H1 (cell line): ENCODE measurements around the gene DAAM1. TPM values are rescaled to one million over a fixed set of nuclear protein-coding genes. Genes with fewer than 3 reads are reported as not detected.

Source experiments
- CTCF ChIA-PET: fragments of 300-600 bp; sonication (Branson Sonifier 250); formaldehyde crosslinking; loops from one replicate; lab custom pipeline; 2021; ENCODE audit not compliant: partially characterized antibody; lab: Charles Lee
- POLR2A ChIA-PET: fragments of 300-600 bp; sonication (Branson Sonifier 250); formaldehyde crosslinking; loops from one replicate; lab custom pipeline; 2021; ENCODE audit warnings: inconsistent platforms; ENCODE audit not compliant: partially characterized antibody; lab: Charles Lee
- DNase-seq, 2 experiments: peaks; one replicate each; pipeline versions ENCODE4 v3.0.0 to v3.0.0-alpha.2; 2010 to 2022; ENCODE audit warnings: low spot score in 2 of 2, low read depth in 1 of 2, mixed read lengths in 1 of 2
- FAIRE-seq: peaks from 2 replicates; lab custom pipeline; 2011; peaks lifted over from hg19 to GRCh38; lab: Jason Lieb, UNC
- H2AFZ ChIP-seq: 2 replicates; pipeline ENCODE4 v1.8.1; 2012; ENCODE audit warnings: low read length, inconsistent platforms
- H2AK5ac ChIP-seq: 2 replicates; pipeline ENCODE4 v1.6.1; 2013; ENCODE audit warnings: low read depth, low read length
- H2BK120ac ChIP-seq: replicated peaks from 2 replicates; pipeline ENCODE3; 2013; ENCODE audit warnings: low read depth, low read length, inconsistent platforms
- H2BK12ac ChIP-seq: 2 replicates; pipeline ENCODE4 v1.6.1; 2013; ENCODE audit warnings: low read depth, low read length
- H2BK15ac ChIP-seq: 2 replicates; pipeline ENCODE4 v1.6.1; 2013; ENCODE audit warnings: low read length
- H2BK20ac ChIP-seq: 2 replicates; pipeline ENCODE4 v1.6.1; 2013; ENCODE audit warnings: low read length
- H2BK5ac ChIP-seq: 2 replicates; pipeline ENCODE4 v1.6.1; 2013; ENCODE audit warnings: low read depth, low read length
- H3K14ac ChIP-seq: 2 replicates; pipeline ENCODE4 v1.6.1; 2013; ENCODE audit warnings: inconsistent platforms; ENCODE audit not compliant: insufficient read length
- H3K18ac ChIP-seq: 2 replicates; pipeline ENCODE4 v1.6.1; 2013; ENCODE audit warnings: low read length; ENCODE audit errors: extremely low read depth
- H3K23ac ChIP-seq: 2 replicates; pipeline ENCODE4 v1.6.1; 2013; ENCODE audit warnings: inconsistent platforms; ENCODE audit not compliant: insufficient read length
- H3K23me2 ChIP-seq: 2 replicates; pipeline ENCODE4 v1.6.1; 2013; ENCODE audit warnings: low read depth, low read length
- H3K27ac ChIP-seq: 2 replicates; pipeline ENCODE4 v1.6.1; 2011; ENCODE audit warnings: low read depth, low read length, inconsistent platforms
- H3K27me3 ChIP-seq, 4 experiments: replicated peaks in 1 of 4; 1 replicate in 1 of 4; 2 replicates in 3 of 4; pipeline versions ENCODE4 v1.6.1 to v1.8.1; 2011 to 2013; ENCODE audit warnings: low read length in 3 of 4, mild to moderate bottlenecking in 3 of 4, inconsistent platforms in 2 of 4, mixed read lengths in 2 of 4, moderate library complexity in 1 of 4; ENCODE audit not compliant: control insufficient read depth in 3 of 4, insufficient read depth in 3 of 4; ENCODE audit errors: extremely low read depth in 1 of 4
- H3K36me3 ChIP-seq, 4 experiments: 2 replicates each; pipeline versions ENCODE4 v1.6.1 to v1.8.1; 2011 to 2013; ENCODE audit warnings: mild to moderate bottlenecking in 4 of 4, low read length in 3 of 4, moderate library complexity in 2 of 4, control low read depth in 1 of 4, inconsistent platforms in 1 of 4; ENCODE audit not compliant: insufficient read depth in 4 of 4, control insufficient read depth in 2 of 4
- H3K4ac ChIP-seq: replicated peaks from 2 replicates; pipeline ENCODE3; 2013; ENCODE audit warnings: low read length, low read depth, mixed read lengths, inconsistent platforms; ENCODE audit not compliant: insufficient read length
- H3K4me1 ChIP-seq, 4 experiments: replicated peaks in 1 of 4; 1 replicate in 1 of 4; 2 replicates in 3 of 4; pipeline versions ENCODE4 v1.6.1 to v1.8.1; 2011 to 2013; ENCODE audit warnings: low read length in 3 of 4, inconsistent platforms in 2 of 4, mixed read lengths in 1 of 4; ENCODE audit not compliant: insufficient read depth in 4 of 4, control insufficient read depth in 3 of 4
- H3K4me2 ChIP-seq, 2 experiments: 2 replicates each; pipeline versions ENCODE4 v1.6.1 to v1.8.1; 2011 to 2013; ENCODE audit warnings: low read depth in 2 of 2, low read length in 2 of 2, control low read depth in 1 of 2, inconsistent platforms in 1 of 2, mild to moderate bottlenecking in 1 of 2; ENCODE audit not compliant: insufficient read depth in 1 of 2
- H3K4me3 ChIP-seq, 4 experiments: fragments of 200-600, 300-600 bp in 1 of 4; sonication (generic), shearing (Covaris generic), sonication (Bioruptor Twin) in 1 of 4; 2 replicates each; pipeline versions ENCODE4 v1.5.1 to v1.8.1; 2011 to 2016; ENCODE audit warnings: low read length in 4 of 4, low read depth in 3 of 4, control low read depth in 2 of 4, inconsistent platforms in 2 of 4, mild to moderate bottlenecking in 2 of 4, mixed read lengths in 1 of 4, moderate library complexity in 1 of 4; ENCODE audit not compliant: insufficient read depth in 2 of 4; ENCODE audit errors: extremely low read depth in 1 of 4
- H3K56ac ChIP-seq: replicated peaks from 2 replicates; pipeline ENCODE3; 2013; ENCODE audit warnings: low read depth, mild to moderate bottlenecking, mixed read lengths, low read length, inconsistent platforms; ENCODE audit not compliant: insufficient read length
- H3K79me1 ChIP-seq: 2 replicates; pipeline ENCODE4 v1.6.1; 2013; ENCODE audit warnings: low read depth, low read length, control low read depth
- H3K79me2 ChIP-seq, 2 experiments: 2 replicates each; pipeline versions ENCODE4 v1.6.1 to v1.8.1; 2012 to 2013; ENCODE audit warnings: low read length in 2 of 2, mild to moderate bottlenecking in 2 of 2, inconsistent platforms in 1 of 2; ENCODE audit not compliant: insufficient read depth in 2 of 2, control insufficient read depth in 1 of 2
- H3K9ac ChIP-seq, 4 experiments: replicated peaks in 1 of 4; 1 replicate in 1 of 4; 2 replicates in 3 of 4; pipeline versions ENCODE4 v1.6.1 to v1.8.1; 2011 to 2013; ENCODE audit warnings: low read depth in 3 of 4, low read length in 3 of 4, control low read depth in 2 of 4, mild to moderate bottlenecking in 2 of 4, moderate library complexity in 2 of 4, inconsistent platforms in 1 of 4; ENCODE audit errors: extremely low read depth in 1 of 4
- H3K9me3 ChIP-seq, 2 experiments: 2 replicates each; pipeline versions ENCODE4 v1.6.1 to v1.8.1; 2012 to 2013; ENCODE audit warnings: mild to moderate bottlenecking in 2 of 2, moderate library complexity in 2 of 2, control low read depth in 1 of 2, inconsistent platforms in 1 of 2, low read depth in 1 of 2, low read length in 1 of 2, mixed read lengths in 1 of 2; ENCODE audit not compliant: insufficient read depth in 2 of 2
- H4K20me1 ChIP-seq, 2 experiments: replicated peaks in 1 of 2; 2 replicates each; pipeline versions ENCODE3 to v1.8.1; 2011 to 2013; ENCODE audit warnings: inconsistent platforms in 2 of 2, low read length in 2 of 2, mild to moderate bottlenecking in 1 of 2; ENCODE audit not compliant: insufficient read depth in 2 of 2, control insufficient read depth in 1 of 2
- H4K5ac ChIP-seq: 2 replicates; pipeline ENCODE4 v1.6.1; 2013; ENCODE audit warnings: low read length, low read depth, mixed read lengths, inconsistent platforms; ENCODE audit not compliant: insufficient read length
- H4K8ac ChIP-seq: 2 replicates; pipeline ENCODE4 v1.8.0; 2013; ENCODE audit warnings: mild to moderate bottlenecking, moderate library complexity, low read length, inconsistent platforms; ENCODE audit not compliant: insufficient read depth; ENCODE audit errors: extremely low read depth
- H4K91ac ChIP-seq: replicated peaks from 2 replicates; pipeline ENCODE3; 2013; ENCODE audit warnings: low read length, mixed read lengths, inconsistent platforms; ENCODE audit not compliant: insufficient read length
- EP300 ChIP-seq, 2 experiments: IDR thresholded peaks; 1 replicate in 1 of 2; 2 replicates in 1 of 2; pipeline ENCODE4 v1.6.1; 2011 to 2012; ENCODE audit warnings: low read depth in 2 of 2, low read length in 2 of 2, mild to moderate bottlenecking in 2 of 2, borderline replicate concordance in 1 of 2, inconsistent platforms in 1 of 2, moderate library complexity in 1 of 2
- JUN ChIP-seq: IDR thresholded peaks from 2 replicates; pipeline ENCODE4 v1.6.1; 2011; ENCODE audit warnings: low read depth, mild to moderate bottlenecking, improper control_type of control experiment, low read length
- SUZ12 ChIP-seq: fragments of 200-600 bp; sonication (generic); IDR thresholded peaks from 2 replicates; pipeline ENCODE4 v1.6.1; 2012; ENCODE audit warnings: mild to moderate bottlenecking, inconsistent platforms, low read length, moderate library complexity, mixed read lengths
- TAF1 ChIP-seq: IDR thresholded peaks from 2 replicates; pipeline ENCODE4 v1.6.1; 2011; ENCODE audit warnings: mild to moderate bottlenecking, low read depth, low read length
- WGBS, 2 experiments: shearing (Covaris generic) in 1 of 2; methylation state at CpG; one replicate each; pipeline versions ENCODE4 v1.1.6 to v1.1.7; 2013 to 2015; ENCODE audit warnings: low lambda C conversion rate in 2 of 2, mixed read lengths in 2 of 2, inconsistent platforms in 1 of 2, low coverage in 1 of 2, missing lambda C conversion rate in 1 of 2; ENCODE audit not compliant: insufficient replicate concordance in 2 of 2, insufficient coverage in 1 of 2, insufficient read length in 1 of 2; ENCODE audit errors: extremely low coverage in 1 of 2, missing lambda C conversion rate in 1 of 2; 5-methylcytosine and 5-hydroxymethylcytosine counted together
- polyA plus RNA-seq, 7 experiments: library from polyadenylated mRNA; depleted of rRNA in 3 of 7; stranded (reverse) in 5 of 7; unstranded in 2 of 7; fragments of >200 nt in 5 of 7; fragments of 200-250 nt in 2 of 7; gene quantifications; 1 replicate in 5 of 7; 2 replicates in 1 of 7; 4 replicates in 1 of 7; pipeline versions ENCODE4 v1.2.1 to v1.2.3, GENCODE V29; 2011 to 2013; ENCODE audit warnings: missing spikeins in 2 of 7, mixed read lengths in 2 of 7
- total RNA-seq: library from RNA; stranded (reverse); fragmentation: NEBNext Ultra II Directional; extraction: Animal tissue kit (Norgen Biotek cat#: 25700); gene quantifications from 2 replicates; pipeline ENCODE4 v1.2.1, GENCODE V29; 2021

DAAM1 gene
- total and polyA plus RNA-seq, 2 of the 8 experiments (the other 6 are each of a cell fraction or from before 2014, with no cell fraction given), result 5.0 to 44.9 TPM

GRCh38 chr14:59317798-59318505, 129.5 kb downstream of the DAAM1 start:
- Histone ChIP-seq H3K79me2 (no peaks in the 10 kb centered on the region), H2AFZ (no peak overlapping the region), H4K20me1 (no peaks in the 10 kb centered on the region), H3K4me3 (no peak overlapping the region), H2BK5ac (no peak overlapping the region), H3K79me1 (no peaks in the 10 kb centered on the region), H4K5ac (no peak overlapping the region), H3K4me1 (peaks cover 0 to 1% (median 0%) of the 10 kb centered on the region in 4 experiments; a peak in 1 of 7 replicates), H3K14ac (no peak overlapping the region), H3K9me3 (no peaks in the 10 kb centered on the region), H3K18ac (no peak overlapping the region), H4K91ac (no peak overlapping the region), H2BK15ac (no peak overlapping the region), H3K9ac (no peak overlapping the region), H3K56ac (no peak overlapping the region), H3K4me2 (no peak overlapping the region), H2AK5ac (no peak overlapping the region), H3K36me3 (no peaks in the 10 kb centered on the region), H3K23me2 (no peaks in the 10 kb centered on the region), H4K8ac (no peak overlapping the region), H3K27ac (no peak overlapping the region), H2BK12ac (no peak overlapping the region), H3K27me3 (no peaks in the 10 kb centered on the region), H2BK20ac (no peak overlapping the region), H3K23ac (no peak overlapping the region), H2BK120ac (no peak overlapping the region), H3K4ac (no peak overlapping the region)
- ChIA-PET CTCF (no interaction called here), POLR2A (no interaction called here)
- no peak for FAIRE-seq
- no peak for DNase-seq
- WGBS, 2 experiments, result 94% methylated on average over 5 of the region's 5 CpGs; no CpG with 5 or more reads in 1 of the 2 experiments
- TF ChIP-seq TAF1 (no peak), SUZ12 (no peak), EP300 (IDR thresholded peaks at IDR 0.05; ENCODE audit: borderline replicate concordance in 1 of 2, low read depth in 2 of 2, low read length in 2 of 2) (no peak), JUN (no peak)
